Fibroblast of lung (primary cell): ENCODE data around the gene IFT57. TPM values are rescaled to one million over a fixed set of nuclear protein-coding genes. Genes with fewer than 3 reads are reported as not detected.

Experiments used
- DNase-seq, 2 donors: peaks; one replicate each; pipeline versions ENCODE4 v3.0.0 to v3.0.0-alpha.2; 2010; ENCODE audit warnings: low read depth in 2 of 2
- H2AFZ ChIP-seq: 2 replicates; pipeline ENCODE4 v1.5.1; 2012; ENCODE audit warnings: low read length, control low read depth, inconsistent platforms
- H3K27ac ChIP-seq: 2 replicates; pipeline ENCODE4 v1.5.1; 2011; ENCODE audit warnings: low read length, control low read depth; ENCODE audit not compliant: insufficient read depth
- H3K27me3 ChIP-seq: 2 replicates; pipeline ENCODE4 v1.5.1; 2011; ENCODE audit warnings: mild to moderate bottlenecking, low read length; ENCODE audit not compliant: control insufficient read depth, insufficient read depth
- H3K36me3 ChIP-seq: 2 replicates; pipeline ENCODE4 v1.5.1; 2011; ENCODE audit warnings: low read length; ENCODE audit not compliant: control insufficient read depth, insufficient read depth
- H3K4me1 ChIP-seq: 2 replicates; pipeline ENCODE4 v1.5.1; 2011; ENCODE audit warnings: low read length; ENCODE audit not compliant: control insufficient read depth, insufficient read depth; ENCODE audit errors: extremely low read depth
- H3K4me2 ChIP-seq: 2 replicates; pipeline ENCODE4 v1.5.1; 2011; ENCODE audit warnings: low read length, control low read depth; ENCODE audit not compliant: insufficient read depth; ENCODE audit errors: extremely low read depth
- H3K4me3 ChIP-seq, 4 experiments: fragments of 200-600 bp in 1 of 4; sonication (generic) in 1 of 4; replicated peaks in 1 of 4; 2 replicates each; pipeline ENCODE4 v1.5.1; 2011 to 2016; ENCODE audit warnings: low read length in 4 of 4, low read depth in 3 of 4, mild to moderate bottlenecking in 3 of 4, control low read depth in 2 of 4, inconsistent platforms in 1 of 4, mixed read lengths in 1 of 4; ENCODE audit not compliant: insufficient read depth in 1 of 4; ENCODE audit errors: control extremely low read depth in 1 of 4
- H3K79me2 ChIP-seq: 2 replicates; pipeline ENCODE4 v1.5.1; 2012; ENCODE audit warnings: mild to moderate bottlenecking, low read length, inconsistent platforms; ENCODE audit not compliant: control insufficient read depth, insufficient read depth
- H3K9ac ChIP-seq: 2 replicates; pipeline ENCODE4 v1.5.1; 2011; ENCODE audit warnings: mild to moderate bottlenecking, low read length, control low read depth; ENCODE audit not compliant: insufficient read depth
- H3K9me3 ChIP-seq: 2 replicates; pipeline ENCODE4 v1.5.1; 2012; ENCODE audit warnings: low read depth, low read length; ENCODE audit not compliant: control insufficient read depth, insufficient read depth
- H4K20me1 ChIP-seq: 2 replicates; pipeline ENCODE4 v1.5.1; 2011; ENCODE audit warnings: low read length; ENCODE audit not compliant: control insufficient read depth, insufficient read depth; ENCODE audit errors: extremely low read depth
- CTCF ChIP-seq, 2 donors: IDR thresholded peaks in 1 of 2; conservative IDR thresholded peaks in 1 of 2; 1 replicate in 1 of 2; 2 replicates in 1 of 2; pipeline ENCODE4 v1.5.1; 2011 to 2012; ENCODE audit warnings: low read length in 2 of 2, control low read depth in 1 of 2, inconsistent platforms in 1 of 2, low read depth in 1 of 2, mild to moderate bottlenecking in 1 of 2
- EZH2 ChIP-seq: IDR thresholded peaks from 2 replicates; pipeline ENCODE4 v1.5.1; 2012; ENCODE audit warnings: low read length, control low read depth, mild to moderate bottlenecking; ENCODE audit errors: missing control alignments
- polyA plus RNA-seq, 2 donors: library from polyadenylated mRNA; depleted of rRNA in 1 of 2; stranded (reverse) in 1 of 2; unstranded in 1 of 2; fragments of >200 nt; gene quantifications; 2 replicates each; pipeline ENCODE4 v1.2.1, GENCODE V29; 2011 to 2012; ENCODE audit warnings: missing spikeins in 1 of 2
- total RNA-seq: library from RNA; depleted of rRNA; stranded (reverse); fragments of >200 nt; gene quantifications from 2 replicates; pipeline ENCODE4 v1.2.1, GENCODE V29; 2014

Gene IFT57
- total and polyA plus RNA-seq, 2 donors (not counting 1 experiment from before 2014, with no cell fraction given) = 55.5 to 60.3 TPM

- Histone ChIP-seq H3K4me3 (no peak overlapping the region), H3K4me2 (no peak overlapping the region), H4K20me1 (no peaks in the 10 kb centered on the region), H3K27me3 (no peaks in the 10 kb centered on the region), H2AFZ (no peak overlapping the region), H3K9me3 (no peaks in the 10 kb centered on the region), H3K4me1 (no peaks in the 10 kb centered on the region), H3K79me2 (no peaks in the 10 kb centered on the region), H3K9ac (no peak overlapping the region), H3K27ac (no peak overlapping the region), H3K36me3 (no peaks in the 10 kb centered on the region)
- DNase-seq = no peak
- TF ChIP-seq CTCF (conservative IDR thresholded peaks at IDR 0.05 in 1 of 2, IDR thresholded peaks at IDR 0.05 in 1 of 2; ENCODE audit: low read depth in 1 of 2, low read length in 2 of 2) = no peak
- TF ChIP-seq EZH2 = no peak
These were observed 111.3 kb downstream of the IFT57 start for GRCh38 chr3:108110934-108111333.

Other genes with a start within 250 kb of the IFT57 start
- gene CD47, start 131.4 kb downstream of the IFT57 start, total RNA-seq = 54.7 and 72.0 TPM in 2 replicates
- 91.7 and 96.2 TPM in 2 replicates for gene CD47, start 131.4 kb downstream of the IFT57 start, polyA plus RNA-seq
- not detected in 2 replicates for gene HHLA2, start 74.1 kb upstream of the IFT57 start, total RNA-seq
- gene HHLA2, start 74.1 kb upstream of the IFT57 start, polyA plus RNA-seq = 0.02 TPM in 1 of 2 replicates, not detected in the other